Loucy (cell line): Measurements from ENCODE around the gene PHRF1.

Source experiments
- H2AFZ ChIP-seq: fragments of 200-600 bp; sonication (generic); 2 replicates; pipeline ENCODE4 v1.6.0; 2016; ENCODE audit warnings: antibody characterized with exemption, mild to moderate bottlenecking, low read length, moderate library complexity
- H3F3A ChIP-seq: fragments of 200-600 bp; 2 replicates; pipeline ENCODE4 v1.6.0; 2016; ENCODE audit warnings: antibody characterized with exemption, low read depth, mild to moderate bottlenecking
- H3K27me3 ChIP-seq: fragments of 200-600 bp; sonication (generic); 2 replicates; pipeline ENCODE4 v1.6.1; 2014; ENCODE audit warnings: low read length, mild to moderate bottlenecking; ENCODE audit not compliant: insufficient read depth, poor library complexity, severe bottlenecking
- H3K36me3 ChIP-seq: fragments of 200-600 bp; sonication (generic); 2 replicates; pipeline ENCODE4 v1.6.1; 2016; ENCODE audit warnings: low read length; ENCODE audit not compliant: insufficient read depth
- H3K4me1 ChIP-seq: fragments of 200-600 bp; sonication (generic); 2 replicates; pipeline ENCODE4 v1.5.1; 2014; ENCODE audit warnings: low read length, mild to moderate bottlenecking; ENCODE audit not compliant: insufficient read depth, poor library complexity, severe bottlenecking
- H3K4me2 ChIP-seq: fragments of 200-600 bp; sonication (generic); 2 replicates; pipeline ENCODE4 v1.6.0; 2014; ENCODE audit warnings: antibody characterized with exemption, low read length, low read depth, mild to moderate bottlenecking; ENCODE audit not compliant: poor library complexity, severe bottlenecking
- H3K4me3 ChIP-seq: fragments of 200-600 bp; sonication (generic); 2 replicates; pipeline ENCODE4 v1.5.1; 2014; ENCODE audit warnings: low read length, mild to moderate bottlenecking, mixed read lengths; ENCODE audit not compliant: poor library complexity, severe bottlenecking
- H3K79me2 ChIP-seq: fragments of 200-600 bp; sonication (generic); 2 replicates; pipeline ENCODE4 v1.6.1; 2014; ENCODE audit warnings: low read length; ENCODE audit not compliant: insufficient read depth
- H3K9ac ChIP-seq: fragments of 200-600 bp; sonication (generic); 2 replicates; pipeline ENCODE4 v1.6.0; 2014; ENCODE audit warnings: mild to moderate bottlenecking, low read depth, low read length, moderate library complexity; ENCODE audit not compliant: poor library complexity, severe bottlenecking
- H3K9me2 ChIP-seq: fragments of 200-600 bp; sonication (generic); replicated peaks from 2 replicates; pipeline ENCODE4 v1.6.1; 2016; ENCODE audit warnings: low read depth, low read length, mixed read lengths
- H3K9me3 ChIP-seq: fragments of 200-600 bp; sonication (generic); 2 replicates; pipeline ENCODE4 v1.6.1; 2014; ENCODE audit warnings: mild to moderate bottlenecking, antibody characterized with exemption, low read length, low read depth; ENCODE audit not compliant: insufficient read depth
- H4K20me1 ChIP-seq: fragments of 200-600 bp; sonication (generic); 2 replicates; pipeline ENCODE4 v1.6.0; 2014; ENCODE audit warnings: antibody characterized with exemption, low read length, mild to moderate bottlenecking; ENCODE audit not compliant: insufficient read depth, poor library complexity, severe bottlenecking
- CTCF ChIP-seq: fragments of 200-600 bp; sonication (generic); conservative IDR thresholded peaks from 2 replicates; pipeline ENCODE4 v1.5.1; 2014; ENCODE audit warnings: mild to moderate bottlenecking, antibody characterized with exemption, low read length
- EZH2phosphoT487 ChIP-seq: fragments of 200-600 bp; IDR thresholded peaks from 2 replicates; pipeline ENCODE4 v1.6.1; 2018; ENCODE audit warnings: antibody characterized with exemption, mild to moderate bottlenecking, moderate library complexity, borderline replicate concordance

Gene PHRF1

DNA sequence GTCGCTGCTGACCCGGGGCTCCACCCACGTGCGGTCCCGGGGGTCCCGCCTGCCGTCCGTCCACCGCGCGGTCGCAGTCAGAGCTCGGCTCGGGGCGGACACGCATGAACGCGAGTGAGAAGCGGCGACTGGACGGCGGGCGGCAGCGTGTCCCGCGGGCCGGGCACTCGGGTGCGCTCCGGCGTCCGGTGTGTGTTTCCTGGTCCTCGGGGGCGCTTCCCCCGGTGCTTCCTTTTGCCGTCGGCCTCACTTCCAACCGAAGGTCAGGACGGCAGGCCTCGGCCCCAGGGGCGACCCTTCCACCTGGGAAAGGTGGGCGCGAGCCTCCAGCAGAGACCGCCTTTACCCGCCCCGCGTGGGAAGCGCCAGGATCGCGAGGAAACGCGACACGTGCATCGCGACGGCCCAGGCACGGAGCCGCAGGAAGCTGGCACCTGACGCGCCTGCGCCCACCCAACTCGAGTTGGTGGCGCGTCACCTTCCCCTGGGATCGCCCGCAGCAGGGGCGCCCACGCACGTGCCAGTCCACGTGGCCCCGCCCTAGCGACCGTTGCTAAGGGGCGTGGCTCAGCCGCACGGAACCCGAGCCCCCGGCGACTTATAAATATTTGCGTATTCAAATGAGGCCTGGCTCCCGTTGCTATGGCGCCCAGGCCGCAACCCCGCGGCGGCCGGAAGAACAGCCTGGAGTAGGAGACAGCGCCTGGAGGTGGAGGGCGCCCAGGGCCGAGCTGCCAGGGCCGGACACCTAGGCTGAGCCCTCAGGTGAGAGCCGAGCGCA lies 39.2 kb upstream of the PHRF1 start, which contains the start of gene LRRC56:
Gene LRRC56 (plus strand): TSS at position 687 of the 781 bp plus-strand sequence. CDS start 3,158 bp downstream, outside the sequence.
- peaks cover 17% of the 10 kb centered on the region for H3K4me1 ChIP-seq
- H3K27me3 ChIP-seq = no peaks in the 10 kb centered on the region
- H3K9me3 ChIP-seq = no peaks in the 10 kb centered on the region
- peaks cover 17% of the 10 kb centered on the region for H3K79me2 ChIP-seq
- TF ChIP-seq CTCF = no peak
- TF ChIP-seq EZH2phosphoT487 = no peak
- H2AFZ ChIP-seq = no peak within 1 kb of the TSS
- peak within 1 kb of the TSS; percentile 82 for H3K4me3 ChIP-seq
- peaks cover 2% of the 10 kb centered on the region; the same call in 1 of the 2 replicates for H3K36me3 ChIP-seq
- peaks cover 18% of the 10 kb centered on the region for H4K20me1 ChIP-seq
- H3K9me2 ChIP-seq = no peaks in the 10 kb centered on the region
- H3K9ac ChIP-seq = peak within 1 kb of the TSS; percentile 81
- H3K4me2 ChIP-seq = peak within 1 kb of the TSS; percentile 70
- no peaks in the 10 kb centered on the region for H3F3A ChIP-seq

- no peaks in the 10 kb centered on the region for H3K9me2 ChIP-seq
- H2AFZ ChIP-seq = no peak overlapping the region
- no peaks in the 10 kb centered on the region for H3F3A ChIP-seq
- no peaks in the 10 kb centered on the region for H3K27me3 ChIP-seq
- H3K9me3 ChIP-seq = no peaks in the 10 kb centered on the region
- no peak overlapping the region for H3K4me2 ChIP-seq
- no peaks in the 10 kb centered on the region for H3K36me3 ChIP-seq
- peaks cover 15% of the 10 kb centered on the region for H4K20me1 ChIP-seq
- H3K79me2 ChIP-seq = peaks cover 17% of the 10 kb centered on the region
- H3K4me1 ChIP-seq = peaks cover 17% of the 10 kb centered on the region
- no peak overlapping the region for H3K9ac ChIP-seq
- TF ChIP-seq CTCF (no peak), EZH2phosphoT487 (no peak)
- no peak overlapping the region for H3K4me3 ChIP-seq
Observed at GRCh38 chr11:537622-538430, 38.4 kb upstream of the PHRF1 start.

GRCh38 chr11:538431-539051 lies 37.7 kb upstream of the PHRF1 start:
- H3K4me2 ChIP-seq = no peak overlapping the region
- H3K4me3 ChIP-seq = no peak overlapping the region
- H3K27me3 ChIP-seq = no peaks in the 10 kb centered on the region
- no peaks in the 10 kb centered on the region for H3K9me3 ChIP-seq
- H3K4me1 ChIP-seq = peaks cover 16% of the 10 kb centered on the region
- no peaks in the 10 kb centered on the region for H3F3A ChIP-seq
- H2AFZ ChIP-seq = no peak overlapping the region
- H3K36me3 ChIP-seq = no peaks in the 10 kb centered on the region
- no peaks in the 10 kb centered on the region for H3K9me2 ChIP-seq
- peaks cover 13% of the 10 kb centered on the region for H4K20me1 ChIP-seq
- TF ChIP-seq EZH2phosphoT487 (no peak), CTCF (no peak)
- H3K79me2 ChIP-seq = peaks cover 15% of the 10 kb centered on the region
- H3K9ac ChIP-seq = no peak overlapping the region
